ENCODE results near the gene TRIM2. TPM values are rescaled to one million over a fixed set of nuclear protein-coding genes. Genes with fewer than 3 reads are reported as not detected.

TRIM2 gene
- total RNA-seq, 1 donor from 2014 or later, result 83.1 TPM

DNA sequence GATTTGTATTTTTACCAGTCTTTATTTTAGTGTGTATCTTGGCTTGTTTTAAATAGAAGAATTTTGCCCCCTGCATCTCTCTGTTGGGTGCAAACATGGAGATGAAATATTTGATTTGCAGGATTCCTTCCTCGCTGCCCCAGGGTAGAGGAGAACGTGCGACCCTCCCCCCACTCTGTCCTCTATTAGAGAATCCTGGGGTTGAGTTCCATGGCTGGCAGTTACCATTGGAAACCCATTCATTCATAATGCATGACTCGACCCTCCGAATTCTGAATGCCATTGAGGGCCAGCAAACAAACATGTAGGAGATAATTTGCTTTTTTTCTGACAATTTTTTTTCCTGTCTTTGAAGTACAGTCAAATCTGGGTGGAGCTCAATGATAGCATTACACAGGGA is 53.7 kb downstream of the TRIM2 start:
- H3K4me3 Mint-ChIP-seq, result no peak overlapping the region
- no peak for TF ChIP-seq CTCF (conservative IDR thresholded peaks at IDR 0.05)
- H3K9me3 Mint-ChIP-seq, result peaks cover 8% of the 10 kb centered on the region
- H3K27me3 Mint-ChIP-seq, result no peaks in the 10 kb centered on the region
- H3K4me1 Mint-ChIP-seq (ENCODE audit: unreplicated experiment), result peaks cover 22% of the 10 kb centered on the region
- peaks cover 16% of the 10 kb centered on the region for H3K36me3 Mint-ChIP-seq
- no peak for DNase-seq (ENCODE audit: extremely low spot score, unreplicated experiment)
- no peak overlapping the region for H3K27ac Mint-ChIP-seq

GRCh38 chr4:153258750-153259149 is 54.5 kb downstream of the TRIM2 start:
- TF ChIP-seq CTCF (conservative IDR thresholded peaks at IDR 0.05), result no peak
- Mint-ChIP-seq H3K9me3 (peaks cover 8% of the 10 kb centered on the region), H3K4me1 (ENCODE audit: unreplicated experiment) (peaks cover 23% of the 10 kb centered on the region), H3K36me3 (peaks cover 22% of the 10 kb centered on the region), H3K27ac (no peak overlapping the region), H3K27me3 (no peaks in the 10 kb centered on the region), H3K4me3 (no peak overlapping the region)
- no peak for DNase-seq (ENCODE audit: extremely low spot score, unreplicated experiment)

- Mint-ChIP-seq H3K27ac (peak overlapping the region; percentile 76), H3K9me3 (peaks cover 12% of the 10 kb centered on the region), H3K4me3 (peak overlapping the region; percentile 21), H3K36me3 (peaks cover 28% of the 10 kb centered on the region), H3K27me3 (no peaks in the 10 kb centered on the region), H3K4me1 (ENCODE audit: unreplicated experiment) (peaks cover 32% of the 10 kb centered on the region)
- DNase-seq (ENCODE audit: extremely low spot score, unreplicated experiment), result no peak
- TF ChIP-seq CTCF (conservative IDR thresholded peaks at IDR 0.05), result no peak
These were observed 55.4 kb downstream of the TRIM2 start for GRCh38 chr4:153259661-153260060.

DNA sequence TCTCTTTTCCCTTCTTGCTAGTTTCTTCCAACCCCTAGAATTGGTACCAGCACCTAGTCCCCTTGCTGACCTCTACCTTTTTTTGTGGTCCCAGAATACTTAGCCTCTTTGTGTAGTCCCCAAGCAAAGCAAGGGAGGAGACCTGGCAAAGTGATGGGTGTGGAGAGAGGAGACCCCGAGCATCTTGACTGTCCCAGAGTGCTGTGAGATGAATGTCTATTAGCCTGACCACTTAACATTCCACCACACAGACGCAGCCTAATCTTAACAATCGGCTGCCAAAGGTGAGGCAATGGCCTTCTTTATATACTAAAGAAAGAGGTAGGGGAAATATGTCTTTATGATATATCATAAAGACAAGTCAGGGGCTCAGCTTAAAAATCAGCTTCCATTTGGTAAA is 55.9 kb downstream of the TRIM2 start:
- TF ChIP-seq CTCF (conservative IDR thresholded peaks at IDR 0.05), result no peak
- H3K36me3 Mint-ChIP-seq, result peaks cover 24% of the 10 kb centered on the region
- H3K27ac Mint-ChIP-seq, result peak overlapping the region; percentile 76
- H3K27me3 Mint-ChIP-seq, result no peaks in the 10 kb centered on the region
- no peak for DNase-seq (ENCODE audit: extremely low spot score, unreplicated experiment)
- H3K9me3 Mint-ChIP-seq, result peaks cover 12% of the 10 kb centered on the region
- peaks cover 28% of the 10 kb centered on the region for H3K4me1 Mint-ChIP-seq (ENCODE audit: unreplicated experiment)
- peak overlapping the region; percentile 66 for H3K4me3 Mint-ChIP-seq

DNA sequence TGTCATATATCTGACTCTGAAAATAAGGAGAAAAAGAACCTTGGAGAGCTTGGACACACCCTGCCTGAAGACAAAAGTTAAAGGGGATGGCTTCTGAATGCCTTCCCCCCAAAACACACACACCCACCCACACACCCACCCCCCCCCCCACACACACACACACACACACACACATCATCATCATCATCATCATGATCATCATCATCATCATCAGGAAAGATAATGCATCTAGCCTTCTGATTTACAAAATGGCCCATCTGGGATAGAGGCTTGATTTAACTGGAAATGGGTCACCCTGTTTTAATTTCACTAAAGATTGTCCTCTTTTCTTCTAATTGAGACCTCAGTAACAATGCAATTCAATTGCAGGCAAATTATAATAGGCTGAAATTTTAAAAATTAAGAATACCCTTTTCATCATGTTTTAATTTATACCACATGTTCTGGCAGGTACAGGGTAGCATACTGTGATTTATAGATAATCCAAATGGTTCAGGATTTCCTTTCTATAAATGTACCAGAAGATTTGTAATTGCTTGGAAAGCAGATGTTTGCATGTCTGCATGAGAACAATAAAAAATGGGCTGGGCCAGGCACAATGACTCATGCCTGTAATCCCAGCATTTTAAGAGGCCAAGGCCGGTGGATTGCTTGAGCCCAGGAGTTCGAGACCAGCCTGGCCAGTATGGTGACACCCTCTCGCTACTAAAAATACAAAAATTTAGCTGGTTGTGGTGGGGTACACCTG is 56.5 kb downstream of the TRIM2 start:
- Mint-ChIP-seq H3K9me3 (peaks cover 12% of the 10 kb centered on the region), H3K4me1 (ENCODE audit: unreplicated experiment) (peaks cover 28% of the 10 kb centered on the region), H3K36me3 (peaks cover 24% of the 10 kb centered on the region), H3K27ac (peak overlapping the region; percentile 76), H3K27me3 (no peaks in the 10 kb centered on the region), H3K4me3 (peak overlapping the region; percentile 66)
- no peak for TF ChIP-seq CTCF (conservative IDR thresholded peaks at IDR 0.05)
- no peak for DNase-seq (ENCODE audit: extremely low spot score, unreplicated experiment)
